NCI-H345 treated with DMSO at 0.1 percent for 48 hours (cell line): ENCODE measurements around the gene EBF4.
"Not testable (repeated sequence)": the region's sequence is repeated elsewhere in the genome, so short reads cannot be mapped to it uniquely, and the experiment has no call there.

Source experiments
- DNase-seq: peaks from one replicate; lab custom pipeline; 2025; ENCODE audit not compliant: unreplicated experiment; lab: John Stamatoyannopoulos, UW

EBF4 gene

GRCh38 chr20:2672446-2672845 is 20.1 kb upstream of the EBF4 start:
- DNase-seq, result no peak

- DNase-seq, result no peak
These were observed 19.1 kb upstream of the EBF4 start for GRCh38 chr20:2673453-2673852.

DNA sequence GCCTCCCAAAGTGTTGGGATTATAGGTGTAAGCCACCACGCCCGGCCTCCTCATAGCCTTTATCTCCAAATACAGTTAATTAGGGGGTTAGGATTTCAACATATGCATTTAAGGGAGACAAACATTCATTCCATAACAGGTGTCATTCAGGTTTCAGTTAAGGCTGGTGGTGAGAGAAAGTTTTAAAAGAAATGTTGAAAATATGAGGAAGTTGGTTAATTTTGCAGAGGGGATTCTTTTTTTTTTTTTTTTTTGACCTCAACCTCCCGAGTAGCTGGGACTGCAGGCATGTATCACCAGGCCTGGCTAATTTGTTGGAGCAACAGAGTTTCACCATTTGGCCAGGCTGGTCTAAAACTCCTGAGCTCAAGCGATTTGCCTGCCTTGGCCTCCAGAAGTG is 12.5 kb upstream of the EBF4 start:
- no peak for DNase-seq

GRCh38 chr20:2682040-2682439 is 10.5 kb upstream of the EBF4 start:
- DNase-seq, result not testable (repeated sequence)

DNA sequence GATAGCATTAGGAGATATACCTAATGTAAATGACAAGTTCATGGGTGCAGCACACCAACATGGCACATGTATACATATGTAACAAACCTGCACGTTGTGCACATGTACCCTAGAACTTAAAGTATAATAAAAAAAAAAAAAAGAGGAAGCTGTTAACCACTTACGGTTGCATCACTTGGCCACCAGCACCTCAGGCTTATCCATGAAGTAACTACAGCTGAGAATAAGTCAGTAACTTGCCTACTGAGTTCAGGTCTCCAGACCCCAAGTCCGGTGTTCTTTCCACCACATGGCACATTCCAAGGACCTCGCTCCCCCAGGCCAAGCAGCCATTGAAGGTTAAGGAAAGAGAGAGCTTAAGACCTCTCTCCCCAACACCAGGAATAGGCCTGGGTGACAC is 7.8 kb upstream of the EBF4 start:
- not testable (repeated sequence) for DNase-seq

DNA sequence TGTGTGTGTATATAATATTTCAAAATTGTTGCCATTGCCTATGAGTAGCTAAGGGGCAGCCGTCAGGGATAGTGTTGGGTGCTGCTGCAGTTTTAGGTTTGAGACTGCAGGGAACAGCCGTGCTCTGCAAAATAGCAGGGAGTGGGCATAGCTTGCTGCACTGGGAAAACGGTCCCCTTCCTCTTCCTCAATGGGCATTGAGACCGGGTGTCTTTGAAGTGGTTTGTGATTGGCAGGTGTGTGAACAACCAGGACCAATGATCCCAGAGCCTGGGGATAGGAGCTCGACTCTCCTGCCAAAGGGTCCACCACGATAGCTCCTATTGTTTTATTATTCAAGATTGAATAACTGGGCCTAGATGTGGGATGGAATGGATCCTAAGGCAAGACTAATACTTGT is 5.1 kb upstream of the EBF4 start:
- no peak for DNase-seq

DNA sequence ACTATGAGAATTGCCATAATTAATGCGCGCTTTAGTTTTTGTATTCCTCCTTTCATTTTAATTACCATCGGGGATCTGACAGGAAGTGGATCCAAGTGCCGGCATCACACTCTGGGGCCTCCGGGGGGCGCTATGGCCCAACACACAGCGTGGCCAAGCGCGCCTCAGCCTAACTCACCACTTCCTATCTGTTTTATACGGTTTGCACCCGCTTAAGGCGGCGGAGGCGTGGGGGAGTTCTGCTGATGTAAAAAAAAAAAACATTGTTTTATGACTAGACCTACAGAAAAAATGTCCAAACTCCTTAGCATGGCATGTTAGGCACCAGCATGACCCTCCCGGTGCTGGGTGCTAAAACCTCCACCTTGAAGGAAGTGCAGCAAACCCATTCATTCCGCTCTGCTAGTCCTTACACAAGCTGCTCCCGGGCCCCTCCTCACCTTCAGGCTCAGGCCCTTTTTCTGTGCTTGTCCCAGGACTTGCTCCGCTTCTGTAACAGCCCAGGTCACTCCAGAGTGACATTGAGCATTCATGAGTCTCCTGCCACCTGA is 4.5 kb upstream of the EBF4 start:
- DNase-seq, result no peak

- DNase-seq, result no peak
These were observed 2.4 kb upstream of the EBF4 start for GRCh38 chr20:2690213-2690612.

DNA sequence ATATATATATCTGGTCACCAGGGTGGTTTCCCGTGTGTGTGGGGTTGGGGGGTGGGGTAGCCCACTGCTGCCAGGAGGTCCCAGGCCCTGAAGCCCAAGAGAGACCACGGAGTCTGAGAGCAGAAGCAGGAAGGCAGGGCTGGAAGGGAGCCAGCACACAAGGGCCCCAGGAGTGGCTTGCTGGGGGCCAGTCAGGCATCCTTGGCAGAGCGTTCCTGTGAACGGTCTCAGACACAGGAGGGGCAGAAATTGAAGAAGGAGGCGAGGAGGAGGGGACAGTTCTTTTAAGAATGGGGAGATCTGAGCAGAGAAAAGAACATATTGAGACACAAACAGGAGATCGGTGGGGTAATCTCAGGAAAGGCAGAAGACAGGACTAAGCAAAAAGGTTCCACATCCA is 1.9 kb upstream of the EBF4 start:
- DNase-seq, result no peak

DNA sequence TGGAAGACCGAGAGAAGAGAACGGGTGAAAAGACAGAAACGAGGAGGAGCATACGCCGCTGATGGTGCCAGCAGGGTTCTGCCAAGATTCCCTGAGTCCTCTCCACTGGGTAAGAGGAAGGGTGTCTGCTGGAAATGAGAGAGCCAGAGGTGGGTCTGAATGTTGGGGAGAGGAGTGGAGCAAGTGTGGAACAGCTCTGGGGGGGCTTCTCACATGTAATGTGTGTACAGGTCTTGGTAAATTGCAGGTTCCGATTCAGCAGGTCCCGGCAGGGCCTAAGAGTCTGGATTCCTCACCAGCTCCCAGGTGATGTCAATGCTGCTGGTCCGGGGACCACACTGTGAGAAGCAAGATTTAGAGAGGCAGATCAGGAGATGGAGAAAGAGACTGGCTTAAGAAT is 1.5 kb upstream of the EBF4 start:
- DNase-seq, result no peak

DNA sequence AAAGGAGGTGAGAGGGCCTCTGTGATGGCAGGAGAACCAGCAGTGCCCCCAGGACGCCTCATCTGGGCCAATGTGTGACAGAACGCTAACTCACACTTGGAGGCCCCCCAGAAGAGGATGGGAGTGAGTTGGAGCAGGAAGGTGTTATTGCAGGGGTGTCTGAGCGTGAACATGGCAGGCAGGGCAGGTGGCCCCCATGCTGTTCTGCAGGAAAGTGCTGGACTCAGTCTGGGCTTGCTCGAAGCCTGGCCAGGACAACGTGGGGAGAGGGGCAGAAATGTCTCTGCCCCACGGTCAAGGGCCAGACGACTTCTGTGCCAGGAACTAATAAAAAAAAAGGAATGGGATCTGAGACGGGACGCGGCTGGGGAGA is 931 bp upstream of the EBF4 start:
- no peak for DNase-seq

GRCh38 chr20:2692886-2693285 is 306 bp downstream of the EBF4 start:
- DNase-seq, result no peak

DNA sequence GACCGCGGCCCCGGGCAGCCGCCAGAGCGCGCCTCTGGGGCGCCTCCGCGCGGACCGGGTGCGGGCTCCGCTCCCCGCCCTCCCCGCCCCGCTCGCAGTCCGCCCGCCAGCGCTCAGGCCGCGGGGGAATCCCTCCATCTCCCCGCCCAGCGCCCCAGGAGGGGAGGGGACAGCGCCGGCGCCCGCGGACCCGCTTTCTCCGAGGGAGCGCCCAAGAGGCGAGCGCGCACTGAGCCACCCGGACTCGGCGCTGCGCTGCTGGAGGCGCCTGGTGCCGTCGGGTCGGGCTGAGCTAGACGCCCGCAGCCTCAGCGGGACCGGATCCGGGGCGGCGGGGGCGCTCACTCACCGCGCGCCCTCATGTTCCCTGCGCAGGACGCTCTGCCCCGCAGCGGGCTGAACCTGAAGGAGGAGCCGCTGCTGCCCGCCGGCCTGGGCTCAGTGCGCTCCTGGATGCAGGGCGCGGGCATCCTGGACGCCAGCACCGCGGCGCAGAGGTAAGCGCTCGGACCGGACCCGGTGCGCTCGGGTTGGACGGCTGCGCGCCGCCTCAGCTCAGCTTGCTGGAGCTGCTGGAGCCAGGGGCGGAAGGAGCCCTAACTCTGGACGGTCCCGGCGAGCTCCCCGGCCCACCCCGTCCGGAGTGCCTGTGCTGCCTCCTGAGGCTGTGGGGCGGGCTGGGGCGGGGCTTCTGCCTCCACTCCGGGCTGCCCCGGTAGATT is 867 bp downstream of the EBF4 start:
- no peak for DNase-seq

DNA sequence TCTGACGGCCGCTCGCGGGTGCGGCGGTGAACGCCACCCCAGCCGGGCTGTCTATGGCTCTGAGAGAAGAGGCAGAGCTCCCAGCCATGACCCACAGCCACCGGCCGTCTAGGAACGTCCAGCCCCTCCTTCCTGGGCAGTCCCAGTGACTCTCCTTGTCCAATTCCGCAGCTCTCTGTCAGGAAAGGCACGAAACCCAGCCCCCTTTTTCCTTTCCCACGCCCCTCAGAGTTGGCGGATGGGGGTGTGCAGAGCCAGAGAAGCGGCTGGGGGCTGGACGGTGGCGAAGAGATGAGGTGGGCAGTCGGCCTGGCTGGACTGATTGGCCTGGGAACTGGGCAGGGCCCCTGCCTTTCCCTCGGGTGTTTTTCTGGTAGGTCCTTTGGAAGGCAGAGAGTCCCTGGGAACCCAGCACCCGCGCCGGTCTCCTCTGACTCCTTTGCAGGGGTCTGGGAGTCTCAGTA is 1.5 kb downstream of the EBF4 start:
- no peak for DNase-seq

- no peak for DNase-seq
These were observed 1.9 kb downstream of the EBF4 start for GRCh38 chr20:2694519-2694918.

DNA sequence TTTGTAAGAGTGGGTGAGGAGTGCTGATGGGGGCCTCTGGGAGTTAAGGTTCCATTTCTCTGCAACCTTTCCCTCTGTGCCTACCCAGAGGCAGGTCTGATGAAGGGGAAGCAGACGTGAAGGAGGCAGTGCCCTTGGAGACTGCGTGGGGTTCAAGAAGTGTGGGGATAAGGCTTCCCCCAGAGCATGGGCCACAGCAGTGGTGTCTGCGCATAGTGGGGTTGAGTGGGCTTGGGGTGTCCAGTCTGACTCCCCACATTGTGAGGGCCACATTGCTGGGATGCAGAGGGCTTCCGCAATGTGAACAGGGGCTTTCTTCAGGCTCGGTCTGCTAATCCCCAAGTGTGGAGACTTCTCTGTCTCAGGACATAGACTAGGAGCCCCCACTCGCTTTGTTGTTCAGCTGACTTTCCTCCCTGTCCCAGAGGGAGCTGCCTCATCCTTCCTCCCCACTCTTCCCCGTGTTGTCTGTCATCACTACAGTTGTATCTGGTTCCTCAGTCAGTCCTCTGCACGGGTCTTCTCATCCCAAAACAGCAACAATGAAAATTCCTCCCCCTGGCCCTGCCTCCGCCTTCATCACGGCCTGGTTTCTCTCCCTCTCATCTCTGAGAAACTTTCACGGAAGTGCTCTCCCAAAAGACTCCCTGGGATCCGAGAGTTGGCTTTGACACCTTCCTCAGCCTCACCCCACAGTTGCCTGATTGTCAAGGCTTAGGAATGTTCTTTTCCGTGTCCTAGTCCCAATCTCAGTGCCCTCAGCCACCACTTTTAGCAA is 2.8 kb downstream of the EBF4 start:
- no peak for DNase-seq

DNA sequence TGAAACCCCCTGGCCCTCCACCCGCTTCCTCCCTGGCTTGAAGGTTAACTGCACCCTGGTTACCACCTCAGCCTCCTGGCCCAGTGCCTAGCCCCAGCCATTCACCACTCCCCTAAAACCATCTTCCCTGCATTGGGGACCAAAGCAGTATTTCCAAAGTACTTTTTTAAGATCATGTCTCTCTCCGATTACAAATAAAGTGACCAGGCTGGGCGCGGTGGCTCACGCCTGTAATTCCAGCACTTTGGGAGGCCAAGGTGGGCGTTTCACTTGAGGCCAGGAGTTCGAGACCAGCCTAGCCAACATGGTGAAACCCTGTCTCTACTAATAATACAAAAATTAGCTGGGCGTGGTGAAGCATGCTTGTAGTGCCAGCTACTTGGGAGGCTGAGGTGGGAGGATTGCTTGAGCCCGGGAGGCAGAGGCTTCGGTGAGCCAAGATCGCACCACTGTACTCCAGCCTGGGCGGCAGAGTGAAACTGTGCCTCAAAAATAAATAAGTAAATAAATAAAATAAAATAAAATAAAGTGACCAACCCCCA is 3.5 kb downstream of the EBF4 start:
- not testable (repeated sequence) for DNase-seq

- DNase-seq, result no peak
These were observed 4.1 kb downstream of the EBF4 start for GRCh38 chr20:2696646-2697045.

DNA sequence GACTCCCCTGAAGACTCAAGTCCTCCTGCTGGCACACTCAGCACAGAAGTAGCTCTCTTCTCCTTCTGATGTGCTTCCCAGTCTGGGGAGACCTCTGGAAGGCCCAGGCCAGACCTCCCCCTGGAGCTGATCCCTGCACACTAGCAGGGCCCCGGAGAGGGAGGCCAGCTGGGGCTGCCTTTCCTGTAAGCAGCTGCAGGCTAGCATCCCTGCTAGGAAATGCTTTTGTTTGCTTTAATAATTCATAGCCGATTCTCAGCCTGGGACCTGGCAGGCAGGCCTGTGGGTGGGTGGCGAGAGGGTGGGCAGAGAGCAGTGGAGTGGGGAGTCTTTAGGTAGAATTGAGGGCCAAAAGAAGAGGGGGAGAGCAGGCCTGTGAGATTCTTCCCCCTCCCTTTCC is 5.2 kb downstream of the EBF4 start:
- DNase-seq, result no peak

GRCh38 chr20:2698186-2698817 is 5.7 kb downstream of the EBF4 start:
- DNase-seq, result no peak

DNA sequence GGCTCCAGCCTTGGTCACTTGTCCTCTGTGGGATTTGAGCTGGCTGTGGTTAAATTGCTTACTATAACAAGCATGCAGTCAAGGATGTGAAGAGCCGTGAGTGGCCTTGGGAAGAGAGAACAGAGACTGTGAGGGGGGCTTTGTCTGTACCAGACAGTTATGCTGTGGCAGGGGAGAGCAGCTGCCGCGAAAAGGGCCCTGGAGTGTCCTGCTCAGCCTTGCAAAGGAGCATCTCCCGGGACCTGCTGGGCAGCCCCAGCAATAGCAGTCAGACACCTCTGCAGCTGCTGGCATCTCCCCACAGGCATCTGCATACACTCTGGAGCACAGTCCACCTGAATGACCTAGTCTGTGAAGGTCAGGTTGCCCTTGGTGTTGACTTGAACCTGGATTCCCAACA is 6.3 kb downstream of the EBF4 start:
- no peak for DNase-seq
